A549 (cell line): Measurements from ENCODE around the gene OSTM1.

Experiments used
- BHLHE40 ChIP-seq: IDR thresholded peaks from 2 replicates; pipeline ENCODE4 v1.6.1; 2012; ENCODE audit warnings: low read depth, low read length, inconsistent platforms
- CTCF ChIP-seq: fragments of >200 bp; sonication (Bioruptor Twin); formaldehyde crosslinking; IDR thresholded peaks from 3 replicates; pipeline ENCODE4 v1.5.1; 2016
- FOXS1 ChIP-seq: fragments of 250-450 bp; sonication (Bioruptor Pico); IDR thresholded peaks from 2 replicates; pipeline ENCODE4 v1.5.0; 2020; ENCODE audit warnings: mild to moderate bottlenecking, moderate library complexity
- HDAC2 ChIP-seq: fragments of 200-600 bp; sonication (generic); IDR thresholded peaks from 2 replicates; pipeline ENCODE4 v1.6.1; 2016
- HOXB13 ChIP-seq: fragments of 250-450 bp; sonication (Bioruptor Pico); IDR thresholded peaks from 2 replicates; pipeline ENCODE4 v1.5.0; 2020; ENCODE audit warnings: low read depth, mild to moderate bottlenecking, moderate library complexity
- MYC ChIP-seq: IDR thresholded peaks from 2 replicates; pipeline ENCODE4 v1.6.1; 2012; ENCODE audit warnings: mild to moderate bottlenecking, inconsistent platforms, low read length, improper control_type of control experiment, borderline replicate concordance
- PBX3 ChIP-seq: IDR thresholded peaks from 2 replicates; pipeline ENCODE4 v1.6.1; 2012
- POLR2A ChIP-seq: IDR thresholded peaks from 2 replicates; pipeline ENCODE4 v1.6.1; 2012; ENCODE audit warnings: mild to moderate bottlenecking, low read length

GRCh38 chr6:108091288-108091687 lies 16.7 kb upstream of the OSTM1 start:
- TF ChIP-seq PBX3 (no peak), MYC (no peak), POLR2A (no peak), BHLHE40 (no peak), FOXS1 (CRISPR knock-in tag) (no peak), HDAC2 (no peak), CTCF (no peak), HOXB13 (CRISPR knock-in tag) (no peak)
